Common myeloid progenitor, CD34-positive (primary cell): ENCODE data around the gene TBXAS1.

Experiments used
- CTCF ChIA-PET: fragments of 350-600 bp; sonication (Branson Sonifier 250); formaldehyde crosslinking; loops from one replicate; lab custom pipeline; 2021; ENCODE audit warnings: antibody characterized with exemption; lab: Charles Lee
- POLR2A ChIA-PET: fragments of 350-600 bp; sonication (Branson Sonifier 250); formaldehyde crosslinking; loops from one replicate; lab custom pipeline; 2021; ENCODE audit warnings: antibody characterized with exemption; lab: Charles Lee
- DNase-seq, 3 donors: peaks; one replicate each; pipeline versions ENCODE4 v3.0.0 to v3.0.0-alpha.2; 2013
- H3K27ac ChIP-seq, 2 experiments: 1 replicate in 1 of 2; 2 replicates in 1 of 2; pipeline ENCODE4 v1.7.0; 2013; ENCODE audit warnings: inconsistent platforms in 2 of 2, low read length in 2 of 2, mild to moderate bottlenecking in 2 of 2, low read depth in 1 of 2, moderate library complexity in 1 of 2; ENCODE audit not compliant: severe bottlenecking in 2 of 2, insufficient read depth in 1 of 2, poor library complexity in 1 of 2
- H3K27me3 ChIP-seq, 5 experiments: replicated peaks in 2 of 5; 1 replicate in 3 of 5; 2 replicates in 2 of 5; pipeline versions ENCODE4 v1.6.1 to v1.7.0; 2013; ENCODE audit warnings: low read length in 4 of 5, mild to moderate bottlenecking in 2 of 5, moderate library complexity in 2 of 5, inconsistent platforms in 1 of 5; ENCODE audit not compliant: insufficient read depth in 5 of 5, control insufficient read depth in 4 of 5
- H3K36me3 ChIP-seq, 4 experiments: 1 replicate in 2 of 4; 2 replicates in 2 of 4; pipeline versions ENCODE4 v1.6.1 to v1.7.0; 2013; ENCODE audit warnings: low read length in 3 of 4, control low read depth in 1 of 4, mild to moderate bottlenecking in 1 of 4; ENCODE audit not compliant: control insufficient read depth in 4 of 4, insufficient read depth in 4 of 4
- H3K4me1 ChIP-seq, 4 experiments: 1 replicate in 3 of 4; 2 replicates in 1 of 4; pipeline versions ENCODE4 v1.6.1 to v1.7.1; 2013; ENCODE audit warnings: low read length in 3 of 4, mild to moderate bottlenecking in 3 of 4, control low read depth in 1 of 4, inconsistent platforms in 1 of 4, moderate library complexity in 1 of 4; ENCODE audit not compliant: control insufficient read depth in 4 of 4, insufficient read depth in 4 of 4; ENCODE audit errors: control extremely low read depth in 1 of 4
- H3K4me3 ChIP-seq, 7 experiments: 1 replicate in 4 of 7; 2 replicates in 3 of 7; pipeline versions ENCODE4 v1.5.1 to v1.7.0; 2013; ENCODE audit warnings: mild to moderate bottlenecking in 7 of 7, low read length in 6 of 7, moderate library complexity in 6 of 7, inconsistent platforms in 2 of 7, low read depth in 2 of 7, control low read depth in 1 of 7; ENCODE audit not compliant: insufficient read depth in 4 of 7, control insufficient read depth in 1 of 7; ENCODE audit errors: extremely low read depth in 1 of 7
- H3K9me3 ChIP-seq, 5 experiments: 1 replicate in 4 of 5; 2 replicates in 1 of 5; pipeline versions ENCODE4 v1.6.1 to v1.7.1; 2013; ENCODE audit warnings: low read length in 4 of 5, mild to moderate bottlenecking in 2 of 5, inconsistent platforms in 1 of 5, low read depth in 1 of 5, moderate library complexity in 1 of 5; ENCODE audit not compliant: control insufficient read depth in 4 of 5, insufficient read depth in 2 of 5; ENCODE audit errors: control extremely low read depth in 1 of 5
- WGBS: methylation state at CpG from one replicate; pipeline ENCODE4 v1.1.5; 2013; ENCODE audit not compliant: insufficient coverage; 5-methylcytosine and 5-hydroxymethylcytosine counted together

TBXAS1 gene

GRCh38 chr7:140059273-140060242 is 230.5 kb downstream of the TBXAS1 start:
- POLR2A ChIA-PET = no interaction called here
- Histone ChIP-seq H3K36me3 (peaks cover 2 to 14% (median 4%) of the 10 kb centered on the region in 4 experiments), H3K27me3 (no peaks in the 10 kb centered on the region), H3K4me1 (peaks cover 4 to 40% (median 24%) of the 10 kb centered on the region in 4 experiments), H3K9me3 (no peaks in the 10 kb centered on the region), H3K4me3 (no peak overlapping the region), H3K27ac (no peak overlapping the region)
- CTCF ChIA-PET = interaction anchor here (0.6 to 1.0 kb wide), 2 partner anchors 11 to 15 kb away, joined by 3 to 4 read pairs; no protein-coding TSS in a partner anchor
- WGBS = 86% methylated on average over 8 of the region's 12 CpGs
- DNase-seq = peak; percentile 78 to 89 (median 86)

DNA sequence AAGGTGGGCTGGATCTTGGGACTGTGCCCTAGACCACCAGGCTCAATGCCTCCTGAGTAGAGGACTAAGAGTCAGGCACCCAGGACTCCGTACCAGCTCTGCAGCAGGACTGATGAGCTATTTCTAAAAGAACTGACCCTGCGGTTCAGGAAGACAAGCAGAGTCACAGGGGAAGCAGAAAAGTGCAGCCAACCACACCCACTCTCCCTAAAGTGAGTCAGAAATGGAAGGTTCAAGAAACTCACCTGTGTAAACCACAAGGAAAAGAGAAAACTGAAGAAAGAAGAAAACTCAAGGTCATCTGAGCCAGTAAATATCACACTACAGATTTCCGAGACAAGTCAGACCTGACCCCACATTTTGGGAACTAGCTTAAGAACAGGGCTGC is 231.2 kb downstream of the TBXAS1 start:
- 100% methylated on average over 3 of the region's 3 CpGs for WGBS

GRCh38 chr7:140060788-140061606 is 231.9 kb downstream of the TBXAS1 start:
- ChIA-PET POLR2A (no interaction called here), CTCF (interaction anchor here (0.7 to 1.3 kb wide), 2 partner anchors 10 to 16 kb away, joined by 3 read pairs; no protein-coding TSS in a partner anchor)
- H3K4me1 ChIP-seq = peaks cover 4 to 40% (median 24%) of the 10 kb centered on the region in 4 experiments
- H3K9me3 ChIP-seq = peaks cover 0 to 2% (median 0%) of the 10 kb centered on the region in 5 experiments
- H3K4me3 ChIP-seq = peak overlapping the region in 4 of 7 experiments; percentile 0 to 75 (median 22)
- no peaks in the 10 kb centered on the region for H3K27me3 ChIP-seq
- 32% methylated on average over 10 of the region's 11 CpGs for WGBS
- H3K27ac ChIP-seq = peak overlapping the region in 1 of 2 experiments; percentile 28
- DNase-seq = peak in 2 of 3 donors; percentile 44 to 58
- peaks cover 0 to 7% (median 3%) of the 10 kb centered on the region in 4 experiments for H3K36me3 ChIP-seq

More for the DNA sequence above, 231.2 kb downstream of the TBXAS1 start:
- ChIA-PET POLR2A (no interaction called here), CTCF (interaction anchor here (0.6 to 1.3 kb wide), 2 partner anchors 15 to 16 kb away, joined by 3 read pairs; no protein-coding TSS in a partner anchor)
- Histone ChIP-seq H3K4me3 (no peak overlapping the region), H3K4me1 (peaks cover 4 to 40% (median 24%) of the 10 kb centered on the region in 4 experiments), H3K9me3 (no peaks in the 10 kb centered on the region), H3K36me3 (peaks cover 0 to 11% (median 3%) of the 10 kb centered on the region in 4 experiments), H3K27me3 (no peaks in the 10 kb centered on the region), H3K27ac (peak overlapping the region in 1 of 2 experiments; percentile 28)
- no peak for DNase-seq

GRCh38 chr7:140061607-140061930 is 232.5 kb downstream of the TBXAS1 start:
- Histone ChIP-seq H3K4me3 (peak overlapping the region in 4 of 7 experiments; percentile 75 to 87 (median 83)), H3K27me3 (no peaks in the 10 kb centered on the region), H3K9me3 (peaks cover 0 to 3% (median 0%) of the 10 kb centered on the region in 5 experiments), H3K4me1 (peaks cover 4 to 40% (median 24%) of the 10 kb centered on the region in 4 experiments), H3K36me3 (peaks cover 0 to 6% (median 2%) of the 10 kb centered on the region in 4 experiments), H3K27ac (peak overlapping the region in 1 of 2 experiments; percentile 54)
- CTCF ChIA-PET = interaction anchor here (1.3 kb wide), 1 partner anchor 16 kb away, joined by 3 read pairs; no protein-coding TSS in a partner anchor
- POLR2A ChIA-PET = no interaction called here
- no peak for DNase-seq
- WGBS = 88% methylated on average over 1 of the region's 2 CpGs

DNA sequence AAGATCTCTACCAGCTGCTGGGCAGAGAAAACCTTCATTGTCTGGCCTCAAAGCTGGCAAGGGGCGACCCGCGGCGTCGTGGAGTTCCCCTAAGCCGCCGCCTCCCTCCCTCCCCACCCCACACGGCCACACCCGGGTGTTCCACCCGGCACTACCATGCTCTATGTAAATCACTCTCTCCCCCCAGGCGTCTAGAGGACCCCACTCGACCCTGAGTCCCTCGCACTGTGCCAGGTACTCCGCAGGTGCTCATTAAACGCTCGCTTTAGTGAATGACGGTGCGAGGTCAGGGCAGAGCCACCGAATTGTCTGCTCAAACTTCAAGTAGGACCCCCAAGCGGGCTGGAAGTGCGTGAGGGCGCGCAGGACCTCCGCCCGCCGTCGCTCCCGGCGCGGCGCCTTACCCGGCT is 233.1 kb downstream of the TBXAS1 start:
- Histone ChIP-seq H3K4me1 (peaks cover 4 to 40% (median 24%) of the 10 kb centered on the region in 4 experiments), H3K4me3 (peak overlapping the region; percentile 64 to 87 (median 82)), H3K36me3 (peaks cover 0 to 2% (median 0%) of the 10 kb centered on the region in 4 experiments), H3K9me3 (peaks cover 0 to 6% (median 0%) of the 10 kb centered on the region in 5 experiments), H3K27ac (peak overlapping the region in 1 of 2 experiments; percentile 54), H3K27me3 (no peaks in the 10 kb centered on the region)
- ChIA-PET POLR2A (no interaction called here), CTCF (interaction anchor here (0.5 to 0.8 kb wide), 2 partner anchors 8 to 754 kb away, joined by 3 read pairs; no protein-coding TSS in a partner anchor)
- WGBS = 2% methylated on average over 28 of the region's 32 CpGs
- peak; percentile 45 to 83 (median 79) for DNase-seq

DNA sequence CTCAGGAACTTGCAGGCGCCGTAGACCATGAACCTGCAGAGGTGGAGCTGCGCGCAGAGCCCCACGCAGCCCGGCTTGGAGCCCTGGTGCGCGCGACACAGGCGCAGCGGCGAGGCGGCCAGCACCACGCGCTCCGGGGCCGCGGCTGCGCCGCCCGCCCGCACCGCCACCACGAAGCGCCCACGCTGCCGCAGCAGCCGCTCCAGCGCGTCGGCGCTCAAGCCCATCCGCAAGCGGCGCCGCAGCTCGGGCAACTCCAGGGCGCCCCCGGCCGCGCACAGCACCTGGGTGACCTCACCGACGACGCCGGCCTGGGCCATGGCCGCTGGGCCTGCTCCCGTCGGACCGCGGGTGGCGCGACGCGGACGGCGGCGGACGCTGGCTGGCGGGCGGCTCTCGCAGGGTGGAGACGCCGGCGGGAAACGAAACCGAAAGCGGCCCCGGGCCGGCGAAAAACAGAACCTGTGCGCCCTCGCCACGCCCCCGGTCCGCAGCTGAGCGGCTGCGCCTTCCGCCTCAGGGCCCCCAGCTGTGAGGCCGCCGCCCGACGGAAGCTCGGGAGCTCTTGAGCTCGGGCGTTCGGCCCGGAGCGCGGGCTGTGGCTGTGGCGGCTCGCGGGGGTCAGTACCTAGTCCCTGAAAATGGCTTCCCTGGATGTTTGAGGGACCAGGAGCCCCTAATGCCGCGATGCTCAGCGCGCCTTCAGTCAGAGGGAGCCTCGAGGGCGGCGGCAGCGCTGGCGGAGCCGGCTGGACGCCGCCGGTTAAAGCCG is 233.7 kb downstream of the TBXAS1 start, which contains the start of gene PARP12:
PARP12 (minus strand) TSS at position 424 of the 772 bp plus-strand sequence; CDS start at position 320, 104 bp downstream.
- Histone ChIP-seq H3K36me3 (peaks cover 0 to under 1% (median 0%) of the 10 kb centered on the region in 4 experiments), H3K4me3 (peak within 1 kb of the TSS; percentile 64 to 87 (median 82)), H3K9me3 (peaks cover 0 to 9% (median 2%) of the 10 kb centered on the region in 5 experiments), H3K27me3 (no peaks in the 10 kb centered on the region), H3K4me1 (peaks cover 4 to 40% (median 24%) of the 10 kb centered on the region in 4 experiments), H3K27ac (peak within 1 kb of the TSS; percentile 15 to 76)
- WGBS = 0% methylated on average over 73 of the region's 106 CpGs
- POLR2A ChIA-PET = no interaction called here
- CTCF ChIA-PET = interaction anchor here (0.5 to 1.4 kb wide), 4 partner anchors 8 to 755 kb away, joined by 3 to 6 read pairs (median 4); no protein-coding TSS in a partner anchor
- peak; percentile 91 to 95 (median 95) for DNase-seq
